Measurements from ENCODE around the gene RHBDL1. TPM values are rescaled to one million over a fixed set of nuclear protein-coding genes. Genes with fewer than 3 reads are reported as not detected.
A peak's percentile ranks its signal among the peaks of the same experiment; 100 is the strongest.

RHBDL1 gene
- total RNA-seq, 1 experiment from 2014 or later, result 1.7 TPM

- peak overlapping the region; percentile 97 for H3K9ac ChIP-seq (ENCODE audit: low read length)
- no peak overlapping the region for H3K27ac ChIP-seq (ENCODE audit: low read length)
- H3K27me3 ChIP-seq (ENCODE audit: low read length), result no peaks in the 10 kb centered on the region
- H3K36me3 ChIP-seq (ENCODE audit: low read depth, low read length), result peaks cover 6% of the 10 kb centered on the region; the same call in 1 of the 2 replicates
- ATAC-seq, result no peak
- no peaks in the 10 kb centered on the region for H3K9me3 ChIP-seq (ENCODE audit: low read length)
- intact Hi-C loops (cut with micrococcal nuclease), result no loop called here
- H3K4me3 ChIP-seq (ENCODE audit: low read length), result peak overlapping the region; percentile 82; the same call in 1 of the 2 replicates
- ChIA-PET POLR2A (ENCODE audit: unreplicated experiment) (no interaction called here), CTCF (no interaction called here)
- no peaks in the 10 kb centered on the region for H3F3A ChIP-seq (ENCODE audit: low read length, unreplicated experiment)
- H2AFZ ChIP-seq (ENCODE audit: low read length), result peak overlapping the region; percentile 76
- no peaks in the 10 kb centered on the region for H3K9me2 ChIP-seq (replicated peaks; ENCODE audit: low read length)
- TF ChIP-seq CTCF (conservative IDR thresholded peaks at IDR 0.05; ENCODE audit: low read depth, low read length), result no peak
- no peak for TF ChIP-seq EZH2 (IDR thresholded peaks at IDR 0.05; ENCODE audit: low read length, unreplicated experiment)
- no peak for TF ChIP-seq EZH2phosphoT487 (IDR thresholded peaks at IDR 0.05; ENCODE audit: borderline replicate concordance, low read length)
- peaks cover 22% of the 10 kb centered on the region for H3K79me2 ChIP-seq (ENCODE audit: low read length)
- H3K4me1 ChIP-seq (ENCODE audit: insufficient read depth, low read length), result no peaks in the 10 kb centered on the region
- no peaks in the 10 kb centered on the region for H4K20me1 ChIP-seq (ENCODE audit: low read length)
- H3K4me2 ChIP-seq (ENCODE audit: low read length), result peak overlapping the region; percentile 39
- DNase-seq, result no peak
- no TSS peak for BruUV-seq (replicated peaks)
Measured at GRCh38 chr16:667113-667779, 8.2 kb upstream of the RHBDL1 start.

GRCh38 chr16:667780-668518 is 7.5 kb upstream of the RHBDL1 start, which contains the start of gene RHOT2:
Gene RHOT2 (plus strand): TSS chr16:668132. CDS start chr16:668200, 68 bp downstream.
- CTCF ChIA-PET, result no interaction called here

More at GRCh38 chr16:667780-668518, 7.5 kb upstream of the RHBDL1 start, which contains the start of gene RHOT2:
- H3K27ac ChIP-seq (ENCODE audit: low read length), result 0 out of 2 replicates have a peak within 1 kb of the TSS, but pooled peaks have one; percentile 11
- H3K4me1 ChIP-seq (ENCODE audit: insufficient read depth, low read length), result no peaks in the 10 kb centered on the region
- intact Hi-C loops (cut with micrococcal nuclease), result no loop called here
- peak within 1 kb of the TSS; percentile 82 for H3K4me3 ChIP-seq (ENCODE audit: low read length)
- ATAC-seq (peak; percentile 89), DNase-seq (peak; percentile 86)
- H3K4me2 ChIP-seq (ENCODE audit: low read length), result peak within 1 kb of the TSS; percentile 90
- H4K20me1 ChIP-seq (ENCODE audit: low read length), result no peaks in the 10 kb centered on the region
- H3K9me3 ChIP-seq (ENCODE audit: low read length), result no peaks in the 10 kb centered on the region
- no peaks in the 10 kb centered on the region for H3K27me3 ChIP-seq (ENCODE audit: low read length)
- no peaks in the 10 kb centered on the region for H3F3A ChIP-seq (ENCODE audit: low read length, unreplicated experiment)
- peak within 1 kb of the TSS; percentile 76 for H2AFZ ChIP-seq (ENCODE audit: low read length)
- peaks cover 6% of the 10 kb centered on the region; the same call in 1 of the 2 replicates for H3K36me3 ChIP-seq (ENCODE audit: low read depth, low read length)
- H3K9me2 ChIP-seq (replicated peaks; ENCODE audit: low read length), result no peaks in the 10 kb centered on the region
- peak within 1 kb of the TSS; percentile 97 for H3K9ac ChIP-seq (ENCODE audit: low read length)
- POLR2A ChIA-PET (ENCODE audit: unreplicated experiment), result no interaction called here
- TF ChIP-seq CTCF (conservative IDR thresholded peaks at IDR 0.05; ENCODE audit: low read depth, low read length), result peak; percentile 76
- no peak for TF ChIP-seq EZH2phosphoT487 (IDR thresholded peaks at IDR 0.05; ENCODE audit: borderline replicate concordance, low read length)
- H3K79me2 ChIP-seq (ENCODE audit: low read length), result peaks cover 22% of the 10 kb centered on the region
- no TSS peak for BruUV-seq (replicated peaks)

All from PC-3 (cell line).